Measurements from ENCODE around the gene DHRS12.

- TF ChIP-seq, protein P1, sequence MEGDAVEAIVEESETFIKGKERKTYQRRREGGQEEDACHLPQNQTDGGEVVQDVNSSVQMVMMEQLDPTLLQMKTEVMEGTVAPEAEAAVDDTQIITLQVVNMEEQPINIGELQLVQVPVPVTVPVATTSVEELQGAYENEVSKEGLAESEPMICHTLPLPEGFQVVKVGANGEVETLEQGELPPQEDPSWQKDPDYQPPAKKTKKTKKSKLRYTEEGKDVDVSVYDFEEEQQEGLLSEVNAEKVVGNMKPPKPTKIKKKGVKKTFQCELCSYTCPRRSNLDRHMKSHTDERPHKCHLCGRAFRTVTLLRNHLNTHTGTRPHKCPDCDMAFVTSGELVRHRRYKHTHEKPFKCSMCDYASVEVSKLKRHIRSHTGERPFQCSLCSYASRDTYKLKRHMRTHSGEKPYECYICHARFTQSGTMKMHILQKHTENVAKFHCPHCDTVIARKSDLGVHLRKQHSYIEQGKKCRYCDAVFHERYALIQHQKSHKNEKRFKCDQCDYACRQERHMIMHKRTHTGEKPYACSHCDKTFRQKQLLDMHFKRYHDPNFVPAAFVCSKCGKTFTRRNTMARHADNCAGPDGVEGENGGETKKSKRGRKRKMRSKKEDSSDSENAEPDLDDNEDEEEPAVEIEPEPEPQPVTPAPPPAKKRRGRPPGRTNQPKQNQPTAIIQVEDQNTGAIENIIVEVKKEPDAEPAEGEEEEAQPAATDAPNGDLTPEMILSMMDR (IDR thresholded peaks at IDR 0.05; ENCODE audit: low read length) = no peak
- TF ChIP-seq EZH2 (IDR thresholded peaks at IDR 0.05; ENCODE audit: borderline replicate concordance, low read length) = no peak
Measured at GRCh38 chr13:51734786-51735185, 69.2 kb downstream of the DHRS12 start.

Measured in OCI-LY1 (cell line).